Measurements from ENCODE around the gene TMEM80. TPM values are rescaled to one million over a fixed set of nuclear protein-coding genes. Genes with fewer than 3 reads are reported as not detected.
"Not testable (repeated sequence)": the region's sequence is repeated elsewhere in the genome, so short reads cannot be mapped to it uniquely, and the experiment has no call there.

TMEM80 gene
- 13.4 TPM for polyA plus RNA-seq (2013, experiment 1 of 2)
- polyA plus RNA-seq (2013, experiment 2 of 2) = 15.6 TPM

DNA sequence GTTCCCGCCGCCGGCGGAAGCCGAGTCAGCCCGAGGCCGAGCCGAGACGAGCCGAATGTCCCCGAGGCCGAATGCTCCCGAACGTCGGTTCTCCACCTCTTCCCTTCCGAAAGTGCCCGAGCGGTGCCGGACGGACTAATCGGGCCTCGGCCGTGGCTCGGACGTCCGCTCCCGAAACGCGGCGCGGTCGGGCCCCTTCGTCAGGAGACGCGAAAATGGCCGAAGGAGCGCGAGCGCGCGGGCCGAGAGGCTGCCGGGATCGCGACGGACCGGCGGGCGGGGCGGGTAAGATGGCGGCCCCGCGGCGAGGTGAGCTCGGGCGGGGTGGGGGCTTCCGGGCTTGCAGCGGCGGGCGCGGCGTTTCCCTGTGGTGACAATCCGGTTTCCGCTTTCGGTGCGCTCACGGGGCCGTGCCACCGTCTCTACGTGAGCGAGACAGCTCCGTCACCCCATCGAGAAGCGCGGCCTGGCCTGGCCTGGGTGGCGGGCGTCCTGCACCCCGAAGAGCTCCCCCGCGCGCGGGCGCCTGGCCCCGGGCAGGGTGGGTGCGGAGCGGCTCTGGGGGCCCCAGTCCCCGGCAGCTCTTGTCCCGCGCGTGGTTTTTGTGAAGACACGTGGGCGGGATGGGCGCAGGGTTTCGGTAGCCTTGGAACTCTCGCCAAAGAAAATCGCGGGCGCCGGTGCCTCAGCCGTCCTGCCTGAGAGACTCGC lies at the start of gene TMEM80:
Gene TMEM80 (plus strand): TSS at position 279 of the 711 bp plus-strand sequence. CDS start 12 bp downstream, at position 291.
- H3K36me3 ChIP-seq (ENCODE audit: control insufficient read depth in 1 of 2, insufficient read depth in 2 of 2, low read depth in 1 of 2, low read length in 2 of 2) = peaks cover 16 to 18% of the 10 kb centered on the region in 2 experiments
- peak; percentile 98 for DNase-seq
- H4K8ac ChIP-seq (ENCODE audit: low read length) = peak within 1 kb of the TSS; percentile 98
- peak within 1 kb of the TSS; percentile 100 for H2BK15ac ChIP-seq (ENCODE audit: low read depth, poor library complexity, severe bottlenecking)
- H2AFZ ChIP-seq (ENCODE audit: low read depth, low read length) = peak within 1 kb of the TSS; percentile 84
- H3K9me3 ChIP-seq (ENCODE audit: control insufficient read depth, low read length) = no peaks in the 10 kb centered on the region
- peaks cover 8% of the 10 kb centered on the region for H3K79me1 ChIP-seq (replicated peaks; ENCODE audit: low read length, poor library complexity, severe bottlenecking)
- H3K18ac ChIP-seq (ENCODE audit: low read depth in 1 of 2, low read length in 2 of 2) = peak within 1 kb of the TSS; percentile 99 to 100
- WGBS = under 1% methylated on average over 90 of the region's 101 CpGs
- peak within 1 kb of the TSS; percentile 49 to 99 for H3K14ac ChIP-seq (ENCODE audit: low read length in 2 of 2)
- H3K27ac ChIP-seq (ENCODE audit: low read length, poor library complexity, severe bottlenecking) = peak within 1 kb of the TSS; percentile 99
- H3K27me3 ChIP-seq (ENCODE audit: control insufficient read depth in 1 of 2, insufficient read depth in 1 of 2, low read length in 2 of 2) = no peaks in the 10 kb centered on the region
- peak within 1 kb of the TSS; percentile 98 for H4K91ac ChIP-seq (ENCODE audit: low read length)
- peak within 1 kb of the TSS; percentile 99 for H3K9ac ChIP-seq (ENCODE audit: low read length)
- H3K4ac ChIP-seq (ENCODE audit: low read depth in 1 of 2, low read length in 2 of 2) = peak within 1 kb of the TSS; percentile 97 to 99
- H2BK120ac ChIP-seq (ENCODE audit: low read depth, low read length) = peak within 1 kb of the TSS; percentile 98
- H2BK12ac ChIP-seq (ENCODE audit: low read length in 2 of 2) = peak within 1 kb of the TSS in 1 of 2 experiments; percentile 81
- H3K4me2 ChIP-seq (ENCODE audit: low read length, poor library complexity, severe bottlenecking) = peak within 1 kb of the TSS; percentile 78
- peak within 1 kb of the TSS; percentile 64 to 99 for H3K23ac ChIP-seq (ENCODE audit: low read length in 2 of 2)
- H3K4me1 ChIP-seq (ENCODE audit: control insufficient read depth, insufficient read depth, low read depth, low read length) = peaks cover 56% of the 10 kb centered on the region
- H2BK5ac ChIP-seq (ENCODE audit: low read depth, low read length, poor library complexity, severe bottlenecking) = peak within 1 kb of the TSS; percentile 100
- H3K4me3 ChIP-seq (ENCODE audit: insufficient read depth in 1 of 2, low read depth in 1 of 2, low read length in 2 of 2) = peak within 1 kb of the TSS; percentile 79 to 97
- peak within 1 kb of the TSS; percentile 35 for H2AK5ac ChIP-seq (ENCODE audit: low read length, severe bottlenecking)

DNA sequence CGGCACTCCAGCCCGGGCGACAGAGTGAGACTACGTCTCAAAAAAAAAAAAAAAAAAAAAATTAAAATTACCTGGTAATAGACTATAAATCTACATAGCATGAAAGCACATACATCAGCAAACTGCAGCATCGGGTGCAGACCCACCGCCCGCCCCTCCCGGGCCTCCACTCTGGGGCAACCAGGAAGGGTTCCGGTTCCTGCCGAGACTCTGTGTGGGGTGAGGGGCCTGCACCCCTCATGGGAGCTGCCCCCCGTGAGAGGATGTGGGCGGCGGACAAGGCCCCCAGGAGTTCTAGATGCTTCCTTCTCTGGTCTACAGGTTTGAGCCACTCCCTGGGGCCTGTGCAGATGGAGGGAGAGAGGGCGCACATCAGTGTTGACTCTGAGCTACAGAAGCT lies 49.4 kb upstream of the TMEM80 start:
- peaks cover 48 to 74% of the 10 kb centered on the region in 2 experiments for H3K36me3 ChIP-seq (ENCODE audit: control insufficient read depth in 1 of 2, insufficient read depth in 2 of 2, low read depth in 1 of 2, low read length in 2 of 2)
- no peak overlapping the region for H3K14ac ChIP-seq (ENCODE audit: low read length in 2 of 2)
- H4K8ac ChIP-seq (ENCODE audit: low read length) = no peak overlapping the region
- WGBS = 98% methylated on average over 9 of the region's 14 CpGs
- H3K4me3 ChIP-seq (ENCODE audit: insufficient read depth in 1 of 2, low read depth in 1 of 2, low read length in 2 of 2) = no peak overlapping the region
- no peaks in the 10 kb centered on the region for H3K27me3 ChIP-seq (ENCODE audit: control insufficient read depth in 1 of 2, insufficient read depth in 1 of 2, low read length in 2 of 2)
- peaks cover 9% of the 10 kb centered on the region for H3K4me1 ChIP-seq (ENCODE audit: control insufficient read depth, insufficient read depth, low read depth, low read length)
- H3K9ac ChIP-seq (ENCODE audit: low read length) = no peak overlapping the region
- no peak overlapping the region for H2BK5ac ChIP-seq (ENCODE audit: low read depth, low read length, poor library complexity, severe bottlenecking)
- no peak overlapping the region for H2BK120ac ChIP-seq (ENCODE audit: low read depth, low read length)
- no peak overlapping the region for H3K27ac ChIP-seq (ENCODE audit: low read length, poor library complexity, severe bottlenecking)
- H3K4ac ChIP-seq (ENCODE audit: low read depth in 1 of 2, low read length in 2 of 2) = no peak overlapping the region
- H3K23ac ChIP-seq (ENCODE audit: low read length in 2 of 2) = no peak overlapping the region
- H2BK15ac ChIP-seq (ENCODE audit: low read depth, poor library complexity, severe bottlenecking) = peak overlapping the region; percentile 18
- H3K4me2 ChIP-seq (ENCODE audit: low read length, poor library complexity, severe bottlenecking) = no peak overlapping the region
- DNase-seq = no peak
- H3K9me3 ChIP-seq (ENCODE audit: control insufficient read depth, low read length) = no peaks in the 10 kb centered on the region
- no peak overlapping the region for H2BK12ac ChIP-seq (ENCODE audit: low read length in 2 of 2)
- no peak overlapping the region for H3K18ac ChIP-seq (ENCODE audit: low read depth in 1 of 2, low read length in 2 of 2)
- H2AFZ ChIP-seq (ENCODE audit: low read depth, low read length) = no peak overlapping the region
- no peak overlapping the region for H4K91ac ChIP-seq (ENCODE audit: low read length)
- H3K79me1 ChIP-seq (replicated peaks; ENCODE audit: low read length, poor library complexity, severe bottlenecking) = peaks cover 5% of the 10 kb centered on the region
- H2AK5ac ChIP-seq (ENCODE audit: low read length, severe bottlenecking) = no peak overlapping the region

DNA sequence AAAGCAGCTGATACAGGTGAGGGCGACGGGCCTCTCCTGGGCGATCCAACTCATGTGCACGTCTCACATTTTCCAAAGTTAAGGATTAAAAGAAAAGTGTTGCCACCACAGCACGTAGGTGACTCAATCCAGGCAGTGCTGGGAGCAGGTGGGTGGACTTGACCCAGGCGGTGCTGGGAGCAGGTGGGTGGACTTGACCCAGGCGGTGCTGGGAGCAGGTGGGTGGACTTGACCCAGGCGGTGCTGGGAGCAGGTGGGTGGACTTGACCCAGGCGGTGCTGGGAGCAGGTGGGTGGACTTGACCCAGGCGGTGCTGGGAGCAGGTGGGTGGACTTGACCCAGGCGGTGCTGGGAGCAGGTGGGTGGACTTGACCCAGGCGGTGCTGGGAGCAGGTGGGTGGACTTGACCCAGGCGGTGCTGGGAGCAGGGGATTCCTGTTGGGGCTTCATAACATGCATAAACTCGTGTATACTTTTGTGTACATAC lies 47.9 kb upstream of the TMEM80 start:
- not testable (repeated sequence) for H3K18ac ChIP-seq (ENCODE audit: low read depth in 1 of 2, low read length in 2 of 2); DNase-seq; H2BK120ac ChIP-seq (ENCODE audit: low read depth, low read length); H4K91ac ChIP-seq (ENCODE audit: low read length); H3K4me2 ChIP-seq (ENCODE audit: low read length, poor library complexity, severe bottlenecking); H3K27ac ChIP-seq (ENCODE audit: low read length, poor library complexity, severe bottlenecking); H3K4me3 ChIP-seq (ENCODE audit: insufficient read depth in 1 of 2, low read depth in 1 of 2, low read length in 2 of 2); H3K79me1 ChIP-seq (replicated peaks; ENCODE audit: low read length, poor library complexity, severe bottlenecking); H3K4ac ChIP-seq (ENCODE audit: low read depth in 1 of 2, low read length in 2 of 2); H3K9me3 ChIP-seq (ENCODE audit: control insufficient read depth, low read length); H3K23ac ChIP-seq (ENCODE audit: low read length in 2 of 2); H3K9ac ChIP-seq (ENCODE audit: low read length); H2AFZ ChIP-seq (ENCODE audit: low read depth, low read length); H3K27me3 ChIP-seq (ENCODE audit: control insufficient read depth in 1 of 2, insufficient read depth in 1 of 2, low read length in 2 of 2); H2BK15ac ChIP-seq (ENCODE audit: low read depth, poor library complexity, severe bottlenecking); H2BK5ac ChIP-seq (ENCODE audit: low read depth, low read length, poor library complexity, severe bottlenecking); H3K4me1 ChIP-seq (ENCODE audit: control insufficient read depth, insufficient read depth, low read depth, low read length); H2BK12ac ChIP-seq (ENCODE audit: low read length in 2 of 2); H2AK5ac ChIP-seq (ENCODE audit: low read length, severe bottlenecking); H3K14ac ChIP-seq (ENCODE audit: low read length in 2 of 2); H4K8ac ChIP-seq (ENCODE audit: low read length)
- peaks cover 50 to 60% of the 10 kb centered on the region in 2 experiments for H3K36me3 ChIP-seq (ENCODE audit: control insufficient read depth in 1 of 2, insufficient read depth in 2 of 2, low read depth in 1 of 2, low read length in 2 of 2)
- 96% methylated on average over 9 of the region's 14 CpGs for WGBS

DNA sequence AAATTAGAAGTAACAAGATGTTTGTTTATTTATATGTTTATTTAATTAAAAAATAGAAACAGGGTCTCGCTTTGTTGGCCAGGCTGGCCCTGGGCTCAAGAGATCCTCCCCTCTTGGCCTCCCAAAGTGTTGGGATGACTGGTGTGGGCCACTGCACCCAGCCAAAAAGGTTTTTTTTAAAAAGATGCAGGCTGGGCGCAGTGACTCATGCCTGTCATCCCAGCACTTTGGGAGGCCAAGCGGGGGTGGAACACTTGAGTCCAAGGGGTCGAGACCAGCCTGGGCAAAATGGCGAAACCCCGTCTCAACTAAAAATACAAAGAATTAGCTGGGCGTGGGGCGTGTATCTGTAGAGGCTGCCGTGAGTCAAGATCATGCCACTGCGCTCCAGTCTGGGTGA lies 45.1 kb upstream of the TMEM80 start:
- Histone ChIP-seq H4K8ac (ENCODE audit: low read length) (no peak overlapping the region), H3K4me2 (ENCODE audit: low read length, poor library complexity, severe bottlenecking) (no peak overlapping the region), H2AK5ac (ENCODE audit: low read length, severe bottlenecking) (no peak overlapping the region), H3K27me3 (ENCODE audit: control insufficient read depth in 1 of 2, insufficient read depth in 1 of 2, low read length in 2 of 2) (no peaks in the 10 kb centered on the region), H2AFZ (ENCODE audit: low read depth, low read length) (no peak overlapping the region), H3K36me3 (ENCODE audit: control insufficient read depth in 1 of 2, insufficient read depth in 2 of 2, low read depth in 1 of 2, low read length in 2 of 2) (peaks cover 50 to 60% of the 10 kb centered on the region in 2 experiments), H3K14ac (ENCODE audit: low read length in 2 of 2) (no peak overlapping the region), H3K4me1 (ENCODE audit: control insufficient read depth, insufficient read depth, low read depth, low read length) (peaks cover 6% of the 10 kb centered on the region), H3K23ac (ENCODE audit: low read length in 2 of 2) (no peak overlapping the region), H2BK120ac (ENCODE audit: low read depth, low read length) (no peak overlapping the region), H3K9ac (ENCODE audit: low read length) (no peak overlapping the region), H3K79me1 (replicated peaks; ENCODE audit: low read length, poor library complexity, severe bottlenecking) (peaks cover 12% of the 10 kb centered on the region), H3K9me3 (ENCODE audit: control insufficient read depth, low read length) (no peaks in the 10 kb centered on the region), H3K4ac (ENCODE audit: low read depth in 1 of 2, low read length in 2 of 2) (no peak overlapping the region), H3K27ac (ENCODE audit: low read length, poor library complexity, severe bottlenecking) (no peak overlapping the region), H3K4me3 (ENCODE audit: insufficient read depth in 1 of 2, low read depth in 1 of 2, low read length in 2 of 2) (no peak overlapping the region), H2BK15ac (ENCODE audit: low read depth, poor library complexity, severe bottlenecking) (no peak overlapping the region), H4K91ac (ENCODE audit: low read length) (no peak overlapping the region), H2BK12ac (ENCODE audit: low read length in 2 of 2) (no peak overlapping the region), H3K18ac (ENCODE audit: low read depth in 1 of 2, low read length in 2 of 2) (no peak overlapping the region), H2BK5ac (ENCODE audit: low read depth, low read length, poor library complexity, severe bottlenecking) (no peak overlapping the region)
- DNase-seq = no peak
- 93% methylated on average over 10 of the region's 10 CpGs for WGBS
